NK-92 (cell line): Measurements from ENCODE around the gene SLC44A4.
"Not testable (repeated sequence)": the region's sequence is repeated elsewhere in the genome, so short reads cannot be mapped to it uniquely, and the experiment has no call there.

ENCODE experiments used
- DNase-seq: peaks from one replicate; lab custom pipeline; 2025; ENCODE audit not compliant: unreplicated experiment; lab: John Stamatoyannopoulos, UW

SLC44A4 gene

DNA sequence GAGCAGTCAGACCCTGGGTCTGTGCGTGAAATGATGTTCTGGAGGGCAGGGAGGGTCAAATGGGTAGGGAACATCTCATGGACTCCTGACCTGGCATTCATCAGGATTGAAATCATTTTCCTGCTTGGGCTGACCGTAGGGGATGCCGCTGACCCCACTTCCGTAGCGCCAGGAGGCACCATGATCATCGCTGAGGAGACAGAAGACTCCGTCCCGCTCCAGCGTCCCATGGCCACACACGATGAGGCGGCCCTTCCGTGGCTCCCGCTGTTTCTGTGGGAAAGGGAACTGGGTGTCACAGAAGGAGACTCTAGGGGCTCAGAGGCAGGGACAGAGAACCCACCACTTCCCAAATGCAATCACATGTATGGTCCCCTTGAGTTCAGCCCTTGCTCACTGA is 18.4 kb downstream of the SLC44A4 start:
- DNase-seq: no peak

DNA sequence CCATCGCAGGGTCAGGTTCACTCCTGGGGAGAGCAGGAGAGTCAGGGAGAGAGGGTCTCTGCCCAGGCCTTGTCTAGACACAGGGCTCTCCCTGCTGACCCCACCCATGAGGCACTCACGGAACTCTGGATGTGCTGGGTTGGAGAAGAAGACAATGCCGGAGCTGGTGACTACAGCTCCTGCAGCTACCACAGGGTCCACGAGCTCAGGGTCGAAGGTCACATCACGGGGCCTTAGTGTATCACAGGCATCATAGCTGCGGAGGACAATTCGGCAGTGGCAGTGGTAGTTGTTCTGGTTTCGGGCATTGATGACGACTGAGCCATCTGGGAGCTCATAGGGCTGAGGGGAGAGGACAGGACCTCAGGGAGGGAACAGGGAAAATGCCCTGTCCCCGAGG is 18.9 kb downstream of the SLC44A4 start:
- DNase-seq: no peak

GRCh38 chr6:31858707-31859106 is 20.1 kb downstream of the SLC44A4 start:
- DNase-seq: no peak

GRCh38 chr6:31857774-31858173 is 21.0 kb downstream of the SLC44A4 start:
- not testable (repeated sequence) for DNase-seq

DNA sequence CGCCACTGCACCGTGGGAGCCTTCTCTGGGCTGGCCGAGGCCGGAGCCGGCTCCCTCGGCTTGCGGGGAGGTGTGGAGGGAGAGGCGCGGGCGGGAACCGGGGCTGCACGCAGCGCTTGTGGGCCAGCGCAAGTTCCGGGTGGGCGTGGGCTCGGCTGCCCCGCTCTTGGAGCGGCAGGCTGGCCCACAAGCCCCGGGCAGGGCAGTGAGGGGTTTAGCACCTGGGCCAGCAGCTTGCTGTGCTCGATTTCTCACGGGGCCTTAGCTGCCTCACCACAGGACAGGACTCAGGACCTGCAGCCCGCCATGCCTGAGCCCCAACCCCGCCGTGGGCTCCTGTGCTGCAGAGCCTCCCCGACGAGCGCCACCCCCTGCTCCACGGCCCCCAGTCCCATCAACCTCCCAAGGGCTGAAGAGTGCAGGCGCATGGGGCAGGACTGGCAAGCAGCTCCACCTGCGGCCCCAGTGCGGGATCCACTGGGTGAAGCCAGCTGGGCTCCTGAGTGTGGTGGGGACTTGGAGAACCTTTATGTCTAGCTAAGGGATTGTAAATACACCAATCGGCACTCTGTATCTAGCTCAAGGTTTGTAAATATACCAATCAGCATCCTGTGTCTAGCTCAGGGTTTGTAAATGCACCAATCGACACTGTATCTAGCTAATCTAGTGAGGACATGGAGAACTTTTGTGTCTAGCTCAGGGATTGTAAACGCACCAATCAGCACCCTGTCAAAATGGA is 26.6 kb downstream of the SLC44A4 start:
- not testable (repeated sequence) for DNase-seq

- DNase-seq: no peak
These were observed 27.3 kb downstream of the SLC44A4 start for GRCh38 chr6:31851485-31851832.

DNA sequence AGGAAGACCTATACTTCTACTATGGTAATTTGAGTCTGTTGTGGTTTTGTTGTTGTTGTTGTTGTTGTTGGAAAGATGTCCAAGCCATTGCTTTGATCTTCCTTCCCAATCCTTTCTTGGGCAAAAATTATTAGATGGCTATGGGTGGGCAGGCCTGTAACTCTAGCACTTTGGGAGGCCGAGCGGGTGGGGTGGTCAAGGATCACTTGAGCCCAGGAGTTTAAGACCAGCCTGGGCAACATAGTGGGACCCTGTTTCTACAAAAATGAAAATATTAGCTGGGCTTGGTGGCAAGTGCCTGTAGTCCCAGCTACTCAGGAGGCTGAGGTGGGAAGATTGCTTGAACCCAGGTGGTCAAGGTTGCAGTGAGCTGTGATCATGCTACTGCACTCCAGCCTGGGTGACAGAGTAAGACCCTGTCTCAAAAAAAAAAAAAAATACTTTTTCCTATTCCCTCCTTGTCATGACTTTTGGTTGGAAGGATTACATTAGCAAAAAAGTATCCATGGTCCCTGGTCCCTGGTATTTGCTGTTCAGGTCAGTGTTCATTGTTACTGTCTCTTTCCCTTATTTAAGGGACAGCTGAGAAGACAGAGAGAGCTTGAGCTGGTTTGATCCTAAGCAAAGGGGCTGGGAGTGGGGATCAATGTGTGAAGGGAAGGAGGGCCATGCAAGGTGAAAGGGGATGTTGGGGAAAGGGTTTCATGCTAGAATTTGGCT is 27.9 kb downstream of the SLC44A4 start:
- no peak for DNase-seq

- DNase-seq: no peak
These were observed 31.4 kb downstream of the SLC44A4 start for GRCh38 chr6:31847276-31847978.

GRCh38 chr6:31844507-31844906 is 34.3 kb downstream of the SLC44A4 start:
- no peak for DNase-seq

DNA sequence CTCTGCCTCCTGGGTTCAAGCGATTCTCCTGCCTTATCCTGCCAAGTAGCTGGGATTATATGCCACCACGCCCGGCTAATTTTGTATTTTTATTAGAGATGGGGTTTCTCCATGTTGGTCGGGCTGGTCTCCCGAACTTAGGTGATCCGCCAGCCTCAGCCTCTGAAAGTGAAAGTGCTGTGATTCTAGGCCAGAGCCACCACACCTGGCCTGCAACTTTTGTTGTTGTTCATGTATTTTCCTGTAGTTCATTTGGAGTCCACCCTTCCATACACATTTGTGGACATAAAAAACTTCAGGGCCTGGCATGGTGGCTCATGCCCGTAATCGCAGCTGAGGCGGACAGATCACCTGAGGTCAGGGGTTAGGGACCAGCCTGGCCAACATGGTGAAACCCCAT is 36.7 kb downstream of the SLC44A4 start:
- no peak for DNase-seq

- DNase-seq: not testable (repeated sequence)
These were observed 39.0 kb downstream of the SLC44A4 start for GRCh38 chr6:31839779-31840126.

DNA sequence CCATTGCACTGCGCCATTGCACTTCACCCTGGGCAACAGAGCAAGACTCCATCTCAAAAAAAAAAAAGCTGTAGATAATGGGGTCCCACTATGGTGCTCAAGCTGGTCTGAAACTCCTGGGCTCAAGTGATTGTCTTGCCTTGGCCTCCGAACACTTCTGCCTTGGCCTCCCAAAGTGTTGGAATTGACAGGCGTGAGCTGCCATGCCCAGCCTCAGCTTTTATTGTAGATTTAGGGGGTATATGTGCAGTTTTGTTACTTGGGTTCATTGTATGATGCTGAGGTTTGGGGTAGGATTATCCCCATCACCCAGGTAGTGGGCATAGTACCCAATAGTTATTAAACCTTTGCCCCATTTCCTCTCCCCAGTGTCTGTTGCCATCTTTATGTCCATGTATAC is 39.8 kb downstream of the SLC44A4 start:
- no peak for DNase-seq

- DNase-seq: not testable (repeated sequence)
These were observed 40.7 kb downstream of the SLC44A4 start for GRCh38 chr6:31838114-31838553.

- DNase-seq: no peak
These were observed 41.3 kb downstream of the SLC44A4 start for GRCh38 chr6:31837369-31838113.

- DNase-seq: no peak
These were observed 42.1 kb downstream of the SLC44A4 start for GRCh38 chr6:31836474-31837368.

- no peak for DNase-seq
These were observed 42.7 kb downstream of the SLC44A4 start for GRCh38 chr6:31836047-31836473.

DNA sequence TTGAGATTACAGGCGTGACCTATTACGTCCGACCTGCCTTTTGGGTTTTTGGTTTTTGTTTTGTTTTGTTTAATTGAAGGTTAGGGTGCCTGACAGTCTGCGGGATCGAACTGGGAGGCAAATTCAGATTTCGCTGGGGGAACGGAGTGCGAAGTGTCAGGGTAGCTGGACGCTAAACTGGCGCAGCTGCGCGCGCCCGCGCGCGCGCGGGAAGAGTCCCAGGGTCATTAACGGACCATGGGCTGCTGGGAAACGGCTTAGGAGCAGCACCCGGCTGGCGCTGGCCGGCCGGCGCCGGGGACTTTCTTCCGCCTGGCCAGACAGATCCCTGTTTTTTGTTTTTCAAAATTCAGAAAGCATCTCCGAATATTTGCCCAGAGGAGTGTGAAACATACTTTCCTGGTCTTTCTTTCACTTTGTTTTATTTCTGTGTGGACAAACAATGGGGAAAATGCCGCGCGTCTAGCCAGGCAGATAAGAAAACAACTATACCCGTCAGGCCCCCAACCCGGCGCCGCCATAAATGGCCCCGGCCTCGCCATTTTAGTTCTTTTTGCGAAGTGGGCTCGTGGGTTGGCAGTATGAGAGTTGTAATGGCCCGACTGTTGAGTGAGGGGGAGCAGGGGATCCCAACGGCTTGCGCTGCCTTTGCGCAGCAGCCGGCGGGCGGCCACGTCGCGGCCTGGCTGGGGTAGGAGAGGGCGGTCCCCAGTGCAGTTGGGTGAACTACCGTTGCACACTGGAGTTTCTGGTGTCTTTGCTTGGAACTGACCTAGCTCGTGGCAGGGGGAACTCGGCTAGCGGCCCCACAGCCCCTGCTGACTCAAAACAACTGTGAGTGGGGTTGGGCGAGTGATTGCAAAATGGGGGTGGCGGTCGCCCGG is 44.2 kb downstream of the SLC44A4 start:
- DNase-seq: no peak

GRCh38 chr6:31831350-31832215 is 47.2 kb downstream of the SLC44A4 start:
- no peak for DNase-seq
